ENCODE data around the gene C7orf57.
"Not testable (repeated sequence)": the region's sequence is repeated elsewhere in the genome, so short reads cannot be mapped to it uniquely, and the experiment has no call there.

Gene C7orf57

GRCh38 chr7:48035967-48036478 is 680 bp downstream of the C7orf57 start:
- DNase-seq (ENCODE audit: low spot score), result no peak

- DNase-seq (ENCODE audit: low spot score), result no peak
Observed at GRCh38 chr7:48038815-48039506, 3.6 kb downstream of the C7orf57 start.

- no peak for DNase-seq (ENCODE audit: low spot score)
Observed at GRCh38 chr7:48040944-48041652, 5.8 kb downstream of the C7orf57 start.

GRCh38 chr7:48041653-48041970 is 6.3 kb downstream of the C7orf57 start:
- DNase-seq (ENCODE audit: low spot score), result no peak

GRCh38 chr7:48042216-48042615 is 6.9 kb downstream of the C7orf57 start:
- no peak for DNase-seq (ENCODE audit: low spot score)

- no peak for DNase-seq (ENCODE audit: low spot score)
Observed at GRCh38 chr7:48042636-48043035, 7.3 kb downstream of the C7orf57 start.

GRCh38 chr7:48045195-48045765 is 9.9 kb downstream of the C7orf57 start:
- DNase-seq (ENCODE audit: low spot score), result no peak

- DNase-seq (ENCODE audit: low spot score), result no peak
Observed at GRCh38 chr7:48046458-48046857, 11.1 kb downstream of the C7orf57 start.

- DNase-seq (ENCODE audit: low spot score), result no peak
Observed at GRCh38 chr7:48048113-48048512, 12.8 kb downstream of the C7orf57 start.

- DNase-seq (ENCODE audit: low spot score), result no peak
Observed at GRCh38 chr7:48049850-48050249, 14.5 kb downstream of the C7orf57 start.

- no peak for DNase-seq (ENCODE audit: low spot score)
Observed at GRCh38 chr7:48052748-48053147, 17.4 kb downstream of the C7orf57 start.

GRCh38 chr7:48053736-48054135 is 18.4 kb downstream of the C7orf57 start:
- no peak for DNase-seq (ENCODE audit: low spot score)

GRCh38 chr7:48058990-48059389 is 23.6 kb downstream of the C7orf57 start:
- no peak for DNase-seq (ENCODE audit: low spot score)

GRCh38 chr7:48059706-48060105 is 24.4 kb downstream of the C7orf57 start:
- DNase-seq (ENCODE audit: low spot score), result no peak

- DNase-seq (ENCODE audit: low spot score), result no peak
Observed at GRCh38 chr7:48063985-48064384, 28.6 kb downstream of the C7orf57 start.

- DNase-seq (ENCODE audit: low spot score), result no peak
Observed at GRCh38 chr7:48067475-48067874, 32.1 kb downstream of the C7orf57 start.

- no peak for DNase-seq (ENCODE audit: low spot score)
Observed at GRCh38 chr7:48074204-48074654, 38.9 kb downstream of the C7orf57 start.

GRCh38 chr7:48077423-48077822 is 42.1 kb downstream of the C7orf57 start:
- no peak for DNase-seq (ENCODE audit: low spot score)

- no peak for DNase-seq (ENCODE audit: low spot score)
Observed at GRCh38 chr7:48078470-48078869, 43.1 kb downstream of the C7orf57 start.

- not testable (repeated sequence) for DNase-seq (ENCODE audit: low spot score)
Observed at GRCh38 chr7:48082378-48082777, 47.0 kb downstream of the C7orf57 start.

GRCh38 chr7:48083114-48083830 is 47.9 kb downstream of the C7orf57 start:
- no peak for DNase-seq (ENCODE audit: low spot score)

GRCh38 chr7:48084727-48085432 is 49.5 kb downstream of the C7orf57 start:
- DNase-seq (ENCODE audit: low spot score), result peak; percentile 33
